Body of pancreas (tissue), 4 donors: ENCODE measurements around the gene UROS. TPM values are rescaled to one million over a fixed set of nuclear protein-coding genes. Genes with fewer than 3 reads are reported as not detected.

Experiments
- ATAC-seq: fragments of 150-250 bp; one replicate; pipeline ENCODE4 v1.9.1; 2016
- DNase-seq, 4 donors: peaks; one replicate each; pipeline ENCODE4 v3.0.0-alpha.2; 2019
- H3K27ac ChIP-seq, 4 donors: fragments of 200-600 bp; sonication (generic); 1 replicate in 3 of 4; 2 replicates in 1 of 4; pipeline versions ENCODE4 v1.5.1 to v1.6.1; 2016 to 2019; ENCODE audit warnings: mild to moderate bottlenecking in 1 of 4, mixed read lengths in 1 of 4, moderate library complexity in 1 of 4
- H3K27me3 ChIP-seq, 2 donors: fragments of 200-600 bp; sonication (generic); one replicate each; pipeline ENCODE4 v1.6.0; 2016; ENCODE audit warnings: mild to moderate bottlenecking in 1 of 2
- H3K36me3 ChIP-seq, 2 donors: fragments of 200-600 bp; sonication (generic); replicated peaks in 1 of 2; 2 replicates each; pipeline ENCODE4 v1.5.1; 2016; ENCODE audit warnings: low read depth in 2 of 2; ENCODE audit not compliant: insufficient read depth in 1 of 2
- H3K4me1 ChIP-seq: fragments of 200-600 bp; sonication (generic); one replicate; pipeline ENCODE4 v1.6.0; 2016
- H3K4me3 ChIP-seq, 2 donors: fragments of 200-600 bp; sonication (generic); 1 replicate in 1 of 2; 2 replicates in 1 of 2; pipeline ENCODE4 v1.5.1; 2016 to 2019
- H3K9me3 ChIP-seq, 3 donors: fragments of 200-600 bp; sonication (generic); 1 replicate in 2 of 3; 2 replicates in 1 of 3; pipeline ENCODE4 v1.5.1; 2016
- CTCF ChIP-seq, 7 experiments: fragments of 450-650 bp in 4 of 7; fragments of 200-600 bp in 3 of 7; sonication (generic) in 3 of 7; IDR thresholded peaks; one replicate each; pipeline ENCODE4 v1.5.1; 2016 to 2019; ENCODE audit warnings: antibody characterized with exemption in 7 of 7
- POLR2A ChIP-seq, 3 donors: fragments of 450-650 bp; IDR thresholded peaks; one replicate each; pipeline ENCODE4 v1.6.1; 2016; ENCODE audit warnings: antibody characterized with exemption in 3 of 3, mild to moderate bottlenecking in 2 of 3
- WGBS, 2 donors: methylation state at CpG; one replicate each; pipeline ENCODE4 v1.1.5; 2017; 5-methylcytosine and 5-hydroxymethylcytosine counted together
- intact Hi-C: fragments of 100-400 bp; cut with DNase I; formaldehyde crosslinking; loops from one replicate; pipeline ENCODE4 v1.15.1; 2023
- total RNA-seq, 2 donors: library from RNA; depleted of rRNA; stranded (reverse); fragments of >200 nt; gene quantifications; one replicate each; pipeline ENCODE4 v1.1.0, GENCODE V29; 2016

UROS gene
- total RNA-seq, 2 donors from 2014 or later, result 15.8 to 31.4 TPM

- Histone ChIP-seq H3K27ac (no peak overlapping the region), H3K36me3 (peaks cover 0 to 9% of the 10 kb centered on the region in 2 donors), H3K4me1 (peaks cover 18% of the 10 kb centered on the region), H3K9me3 (no peaks in the 10 kb centered on the region), H3K27me3 (no peaks in the 10 kb centered on the region), H3K4me3 (no peak overlapping the region)
- 91 to 100% methylated on average over 11 to 12 of the region's 12 CpGs for whole genome bisulfite sequencing, 2 donors
- intact Hi-C loops, result no loop called here
- TF ChIP-seq POLR2A (IDR thresholded peaks at IDR 0.05), result no peak
- no peak for TF ChIP-seq CTCF (IDR thresholded peaks at IDR 0.05)
- ATAC-seq (no peak), DNase-seq (no peak)
Observed at GRCh38 chr10:125769175-125769574, 53.9 kb downstream of the UROS start.

- Histone ChIP-seq H3K4me1 (peaks cover 18% of the 10 kb centered on the region), H3K27ac (no peak overlapping the region), H3K27me3 (no peaks in the 10 kb centered on the region), H3K36me3 (peaks cover 0 to 14% of the 10 kb centered on the region in 2 donors), H3K4me3 (no peak overlapping the region), H3K9me3 (no peaks in the 10 kb centered on the region)
- peak; percentile 43 for ATAC-seq
- intact Hi-C loops, result no loop called here
- TF ChIP-seq CTCF (IDR thresholded peaks at IDR 0.05), result no peak
- no peak for TF ChIP-seq POLR2A (IDR thresholded peaks at IDR 0.05)
- DNase-seq, result no peak
- 64 to 86% methylated on average over 4 of the region's 4 CpGs for WGBS, 2 donors
Observed at GRCh38 chr10:125768219-125768855, 54.7 kb downstream of the UROS start.

- intact Hi-C loops, result no loop called here
- TF ChIP-seq CTCF (IDR thresholded peaks at IDR 0.05) (no peak), POLR2A (IDR thresholded peaks at IDR 0.05) (no peak)
- H3K27me3 ChIP-seq, result no peaks in the 10 kb centered on the region
- ATAC-seq (peak; percentile 38), DNase-seq (no peak)
- H3K36me3 ChIP-seq, result peaks cover 0 to 17% of the 10 kb centered on the region in 2 donors
- WGBS, 2 donors, result 27 to 29% methylated on average over 4 of the region's 4 CpGs
- peaks cover 18% of the 10 kb centered on the region for H3K4me1 ChIP-seq
- H3K27ac ChIP-seq, result peak overlapping the region in 1 of 4 donors; percentile 19
- no peaks in the 10 kb centered on the region for H3K9me3 ChIP-seq
- H3K4me3 ChIP-seq, result no peak overlapping the region
Observed at GRCh38 chr10:125766511-125766910, 56.5 kb downstream of the UROS start.

- TF ChIP-seq CTCF (IDR thresholded peaks at IDR 0.05), result no peak
- no peak for TF ChIP-seq POLR2A (IDR thresholded peaks at IDR 0.05)
- Histone ChIP-seq H3K36me3 (peaks cover 0 to 17% of the 10 kb centered on the region in 2 donors), H3K27me3 (no peaks in the 10 kb centered on the region), H3K4me3 (no peak overlapping the region), H3K4me1 (peaks cover 18% of the 10 kb centered on the region), H3K27ac (peak overlapping the region in 1 of 4 donors; percentile 19), H3K9me3 (no peaks in the 10 kb centered on the region)
- intact Hi-C loops, result no loop called here
- no peak for DNase-seq
- WGBS, 2 donors, result 90 to 98% methylated on average over 2 of the region's 2 CpGs
- no peak for ATAC-seq
Observed at GRCh38 chr10:125765835-125766234, 57.2 kb downstream of the UROS start.
